ENCODE measurements around the gene TAF9B.
A peak's percentile ranks its signal among the peaks of the same experiment; 100 is the strongest.

TAF9B gene

DNA sequence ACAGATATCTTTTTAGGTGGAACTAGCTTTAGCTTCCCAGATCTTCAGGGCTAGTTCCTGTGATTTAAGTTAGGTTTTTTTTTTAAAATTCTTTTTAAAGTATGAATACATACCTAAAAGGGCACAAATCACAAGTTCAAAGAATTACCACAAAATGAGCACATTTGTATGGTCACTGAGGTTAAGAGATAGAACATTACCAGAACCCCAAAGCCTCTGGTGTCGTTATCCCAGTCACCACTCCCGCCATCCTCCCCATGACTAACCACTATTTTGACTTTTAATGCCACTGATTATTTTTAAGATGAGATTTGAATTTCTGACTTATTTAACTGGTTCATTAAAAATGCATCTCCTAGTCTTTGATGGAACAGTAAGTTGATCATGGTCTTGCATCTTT, 30.0 kb downstream of the TAF9B start:
- no peak overlapping the region for H3K9ac ChIP-seq (ENCODE audit: insufficient read length, low read depth)

DNA sequence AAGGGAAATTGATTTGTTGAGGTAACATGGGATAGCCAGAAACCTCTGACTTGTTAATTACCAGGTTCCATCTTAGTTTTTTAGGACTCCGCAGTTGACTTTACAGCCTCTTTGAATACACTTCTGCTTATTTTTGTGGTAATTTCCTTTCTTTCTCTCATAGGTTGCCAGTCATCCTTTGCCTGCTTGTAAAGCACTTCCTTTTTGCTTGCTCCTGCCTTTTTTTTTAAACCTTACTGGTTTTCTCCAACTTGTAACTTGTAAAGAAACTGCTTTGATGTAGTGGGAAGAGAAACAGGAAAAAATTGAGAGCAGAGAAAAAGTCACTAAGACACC, 32.8 kb downstream of the TAF9B start:
- no peak for DNase-seq (ENCODE audit: low read depth, low spot score)
- H3K4me1 ChIP-seq (ENCODE audit: insufficient read depth, insufficient read length): peaks cover 2% of the 10 kb centered on the region
- H3K9ac ChIP-seq (ENCODE audit: insufficient read length, low read depth): no peak overlapping the region
- no peaks in the 10 kb centered on the region for H3K9me3 ChIP-seq (ENCODE audit: insufficient read depth, low read length)
- peaks cover 53% of the 10 kb centered on the region for H3K36me3 ChIP-seq (ENCODE audit: insufficient read depth, insufficient read length, low read length)
- TF ChIP-seq SUZ12 (IDR thresholded peaks at IDR 0.05; ENCODE audit: extremely low read depth, insufficient read depth, insufficient read length) (no peak), ZNF274 (IDR thresholded peaks at IDR 0.05; ENCODE audit: low read depth, low read length) (no peak), YY1 (IDR thresholded peaks at IDR 0.05; ENCODE audit: insufficient read depth, insufficient read length) (no peak)
- no peaks in the 10 kb centered on the region for H3K27me3 ChIP-seq (ENCODE audit: insufficient read depth, insufficient read length)
- H3K4me3 ChIP-seq (ENCODE audit: insufficient read length, low read depth): peak overlapping the region; percentile 9

More for the DNA sequence above, 30.0 kb downstream of the TAF9B start:
- DNase-seq (ENCODE audit: low read depth, low spot score): no peak
- Histone ChIP-seq H3K27me3 (ENCODE audit: insufficient read depth, insufficient read length) (no peaks in the 10 kb centered on the region), H3K9me3 (ENCODE audit: insufficient read depth, low read length) (no peaks in the 10 kb centered on the region), H3K4me1 (ENCODE audit: insufficient read depth, insufficient read length) (peaks cover 2% of the 10 kb centered on the region), H3K36me3 (ENCODE audit: insufficient read depth, insufficient read length, low read length) (peaks cover 81% of the 10 kb centered on the region), H3K4me3 (ENCODE audit: insufficient read length, low read depth) (no peak overlapping the region)
- no peak for TF ChIP-seq SUZ12 (IDR thresholded peaks at IDR 0.05; ENCODE audit: extremely low read depth, insufficient read depth, insufficient read length)
- no peak for TF ChIP-seq ZNF274 (IDR thresholded peaks at IDR 0.05; ENCODE audit: low read depth, low read length)
- TF ChIP-seq YY1 (IDR thresholded peaks at IDR 0.05; ENCODE audit: insufficient read depth, insufficient read length): no peak

DNA sequence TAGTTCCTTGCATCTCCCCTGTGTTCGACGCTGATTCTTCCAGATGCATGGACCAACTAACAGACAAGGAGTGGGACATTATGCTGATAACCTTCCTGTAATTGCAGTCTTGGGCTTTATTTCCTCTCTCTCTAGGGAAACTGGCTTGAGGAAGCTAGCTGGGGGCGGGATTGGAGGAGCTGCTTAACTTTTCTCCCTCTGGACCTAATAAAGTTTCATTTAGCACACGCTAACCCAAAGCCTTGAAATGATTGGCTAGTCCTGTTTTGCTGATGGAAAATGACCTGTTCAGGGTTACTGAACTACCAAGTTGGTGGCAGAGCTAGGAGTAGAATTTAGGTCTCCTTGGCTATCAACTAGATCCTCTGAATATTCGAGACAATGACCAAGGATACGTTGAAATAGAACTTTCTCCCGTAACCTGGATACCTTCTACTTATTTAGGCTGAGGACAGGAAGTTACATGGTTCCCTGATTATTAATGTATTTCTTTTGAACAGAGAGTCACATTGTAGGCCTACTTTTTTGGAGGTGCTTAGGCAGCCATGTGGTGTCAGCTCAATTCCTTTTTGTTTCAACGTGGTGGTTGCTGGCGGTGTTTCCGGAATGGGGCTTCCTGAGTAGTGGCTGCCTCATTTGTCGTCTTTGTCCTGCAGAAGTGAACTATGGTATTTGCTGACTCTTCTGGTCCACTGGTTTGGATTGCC, 33.4 kb downstream of the TAF9B start:
- Histone ChIP-seq H3K4me1 (ENCODE audit: insufficient read depth, insufficient read length) (peaks cover under 1% of the 10 kb centered on the region), H3K4me3 (ENCODE audit: insufficient read length, low read depth) (peak overlapping the region; percentile 99), H3K9ac (ENCODE audit: insufficient read length, low read depth) (peak overlapping the region; percentile 15), H3K27me3 (ENCODE audit: insufficient read depth, insufficient read length) (no peaks in the 10 kb centered on the region), H3K36me3 (ENCODE audit: insufficient read depth, insufficient read length, low read length) (peaks cover 48% of the 10 kb centered on the region), H3K9me3 (ENCODE audit: insufficient read depth, low read length) (no peaks in the 10 kb centered on the region)
- no peak for TF ChIP-seq ZNF274 (IDR thresholded peaks at IDR 0.05; ENCODE audit: low read depth, low read length)
- no peak for TF ChIP-seq SUZ12 (IDR thresholded peaks at IDR 0.05; ENCODE audit: extremely low read depth, insufficient read depth, insufficient read length)
- no peak for TF ChIP-seq YY1 (IDR thresholded peaks at IDR 0.05; ENCODE audit: insufficient read depth, insufficient read length)
- no peak for DNase-seq (ENCODE audit: low read depth, low spot score)

DNA sequence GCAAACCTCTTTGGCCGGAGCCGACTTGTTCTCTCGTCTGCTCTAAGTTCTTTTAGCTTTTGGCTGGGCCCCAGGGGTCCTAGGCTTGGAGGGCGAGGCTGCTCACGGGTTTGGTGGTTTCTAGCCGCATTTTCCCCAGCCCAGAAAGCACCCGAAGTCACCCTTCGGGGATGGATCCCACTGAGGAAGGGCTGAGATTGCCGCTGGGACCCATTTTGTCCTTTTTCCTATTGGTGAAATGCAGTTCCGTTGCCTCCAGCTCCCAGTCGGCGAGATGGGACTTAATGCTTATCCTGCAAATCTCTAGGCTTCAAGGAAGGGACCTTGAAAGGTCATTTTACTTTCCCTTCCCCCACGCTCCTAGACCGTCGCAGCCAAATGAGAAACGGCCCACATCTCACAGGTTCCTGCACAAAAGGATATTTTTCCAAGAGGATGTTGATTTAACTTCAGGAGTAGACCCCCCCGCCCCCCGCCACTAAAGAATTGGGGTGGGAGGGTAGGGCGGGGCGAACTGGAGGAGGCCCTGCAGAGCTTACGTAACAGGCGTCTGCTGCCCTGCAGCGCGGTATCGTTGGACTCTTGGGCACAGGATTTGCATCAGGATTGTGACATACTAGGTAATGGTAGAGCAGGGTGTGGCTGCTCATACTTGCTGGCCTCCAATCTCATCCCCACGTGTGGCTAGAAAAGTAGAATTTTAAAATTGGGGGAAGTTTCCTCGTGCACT, 34.8 kb downstream of the TAF9B start:
- TF ChIP-seq SUZ12 (IDR thresholded peaks at IDR 0.05; ENCODE audit: extremely low read depth, insufficient read depth, insufficient read length) (no peak), YY1 (IDR thresholded peaks at IDR 0.05; ENCODE audit: insufficient read depth, insufficient read length) (no peak), ZNF274 (IDR thresholded peaks at IDR 0.05; ENCODE audit: low read depth, low read length) (no peak)
- H3K36me3 ChIP-seq (ENCODE audit: insufficient read depth, insufficient read length, low read length): peaks cover 34% of the 10 kb centered on the region
- no peaks in the 10 kb centered on the region for H3K4me1 ChIP-seq (ENCODE audit: insufficient read depth, insufficient read length)

GRCh38 chrX:78103623-78104446, 35.6 kb downstream of the TAF9B start, which contains the start of gene PGK1:
TSS of gene PGK1 (plus strand) at chrX:78104248. CDS start at chrX:78104341, 93 bp downstream.
- peak within 1 kb of the TSS; percentile 99 for H3K9ac ChIP-seq (ENCODE audit: insufficient read length, low read depth)
- peak within 1 kb of the TSS; percentile 99 for H3K4me3 ChIP-seq (ENCODE audit: insufficient read length, low read depth)
- H3K4me1 ChIP-seq (ENCODE audit: insufficient read depth, insufficient read length): no peaks in the 10 kb centered on the region
- no peaks in the 10 kb centered on the region for H3K27me3 ChIP-seq (ENCODE audit: insufficient read depth, insufficient read length)
- peak; percentile 92 for DNase-seq (ENCODE audit: low read depth, low spot score)
- peaks cover 32% of the 10 kb centered on the region for H3K36me3 ChIP-seq (ENCODE audit: insufficient read depth, insufficient read length, low read length)
- TF ChIP-seq ZNF274 (IDR thresholded peaks at IDR 0.05; ENCODE audit: low read depth, low read length) (no peak), SUZ12 (IDR thresholded peaks at IDR 0.05; ENCODE audit: extremely low read depth, insufficient read depth, insufficient read length) (no peak), YY1 (IDR thresholded peaks at IDR 0.05; ENCODE audit: insufficient read depth, insufficient read length) (no peak)
- no peaks in the 10 kb centered on the region for H3K9me3 ChIP-seq (ENCODE audit: insufficient read depth, low read length)

More for the DNA sequence above, 34.8 kb downstream of the TAF9B start:
- peak overlapping the region; percentile 99 for H3K9ac ChIP-seq (ENCODE audit: insufficient read length, low read depth)
- no peak for DNase-seq (ENCODE audit: low read depth, low spot score)
- peak overlapping the region; percentile 99 for H3K4me3 ChIP-seq (ENCODE audit: insufficient read length, low read depth)
- no peaks in the 10 kb centered on the region for H3K27me3 ChIP-seq (ENCODE audit: insufficient read depth, insufficient read length)
- no peaks in the 10 kb centered on the region for H3K9me3 ChIP-seq (ENCODE audit: insufficient read depth, low read length)

DNA sequence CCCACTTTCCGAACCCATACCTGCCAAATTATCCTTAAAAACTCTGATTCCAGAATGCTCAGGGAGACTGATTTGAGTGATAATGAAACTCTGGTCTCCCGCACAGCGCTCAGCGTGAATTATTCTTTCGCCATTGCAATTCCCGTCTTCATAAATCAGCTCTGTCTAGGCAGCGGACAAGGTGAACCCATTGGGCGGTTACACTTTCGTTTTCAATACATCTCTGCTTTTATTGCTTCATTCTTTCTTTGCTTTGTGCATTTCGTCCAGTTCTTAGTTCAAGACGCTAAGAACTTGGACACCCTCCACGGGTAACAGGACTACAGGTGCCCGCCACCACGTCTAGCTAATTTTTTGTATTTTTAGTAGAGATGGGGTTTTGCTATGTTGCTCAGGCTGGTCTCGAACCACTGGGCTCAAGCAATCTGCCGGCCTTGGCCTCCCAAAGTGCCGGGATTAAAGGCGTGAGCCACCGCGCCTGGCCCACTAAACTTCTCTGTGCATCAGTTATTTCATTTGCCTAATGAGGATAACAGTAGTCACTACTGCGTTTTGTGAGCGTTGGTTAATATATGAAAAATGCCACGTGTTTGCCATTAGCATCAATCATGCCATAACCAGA, 36.3 kb downstream of the TAF9B start:
- Histone ChIP-seq H3K27me3 (ENCODE audit: insufficient read depth, insufficient read length) (no peaks in the 10 kb centered on the region), H3K9me3 (ENCODE audit: insufficient read depth, low read length) (no peaks in the 10 kb centered on the region), H3K36me3 (ENCODE audit: insufficient read depth, insufficient read length, low read length) (peaks cover 32% of the 10 kb centered on the region), H3K9ac (ENCODE audit: insufficient read length, low read depth) (peak overlapping the region; percentile 42), H3K4me1 (ENCODE audit: insufficient read depth, insufficient read length) (no peaks in the 10 kb centered on the region), H3K4me3 (ENCODE audit: insufficient read length, low read depth) (peak overlapping the region; percentile 39)
- no peak for DNase-seq (ENCODE audit: low read depth, low spot score)
- TF ChIP-seq YY1 (IDR thresholded peaks at IDR 0.05; ENCODE audit: insufficient read depth, insufficient read length) (no peak), ZNF274 (IDR thresholded peaks at IDR 0.05; ENCODE audit: low read depth, low read length) (no peak), SUZ12 (IDR thresholded peaks at IDR 0.05; ENCODE audit: extremely low read depth, insufficient read depth, insufficient read length) (no peak)

Data from NT2/D1 (cell line).